Parathyroid adenoma (tissue), 2 donors: ENCODE measurements around the gene NCBP1.

Source experiments
- H2AFZ ChIP-seq: fragments of 300-600 bp; sonication (generic); one replicate; pipeline ENCODE4 v1.7.0; 2017; ENCODE audit warnings: antibody characterized with exemption, mild to moderate bottlenecking
- H3K27ac ChIP-seq: fragments of 300-600 bp; sonication (generic); one replicate; pipeline ENCODE4 v1.7.0; 2017
- H3K27me3 ChIP-seq: fragments of 300-600 bp; sonication (generic); one replicate; pipeline ENCODE4 v1.7.0; 2017; ENCODE audit warnings: low read length; ENCODE audit not compliant: control insufficient read depth, insufficient read depth
- H3K36me3 ChIP-seq: fragments of 300-600 bp; sonication (generic); one replicate; pipeline ENCODE4 v1.7.0; 2017; ENCODE audit warnings: low read length; ENCODE audit not compliant: control insufficient read depth, insufficient read depth
- H3K4me1 ChIP-seq: fragments of 300-600 bp; sonication (generic); one replicate; pipeline ENCODE4 v1.7.0; 2017; ENCODE audit warnings: control low read depth
- H3K4me2 ChIP-seq: fragments of 300-600 bp; sonication (generic); one replicate; pipeline ENCODE4 v1.7.0; 2017; ENCODE audit warnings: low read length
- H3K4me3 ChIP-seq: fragments of 300-600 bp; sonication (generic); one replicate; pipeline ENCODE4 v1.7.0; 2017; ENCODE audit warnings: low read depth, low read length
- H3K79me2 ChIP-seq: fragments of 300-600 bp; sonication (generic); one replicate; pipeline ENCODE4 v1.7.0; 2017; ENCODE audit warnings: control low read depth
- H3K9ac ChIP-seq: fragments of 300-600 bp; sonication (generic); one replicate; pipeline ENCODE4 v1.7.0; 2017; ENCODE audit warnings: mild to moderate bottlenecking
- H3K9me3 ChIP-seq: fragments of 300-600 bp; sonication (generic); one replicate; pipeline ENCODE4 v1.7.0; 2017; ENCODE audit warnings: low read length; ENCODE audit not compliant: control insufficient read depth
- CTCF ChIP-seq: fragments of 300-600 bp; sonication (generic); IDR thresholded peaks from one replicate; pipeline ENCODE4 v1.7.0; 2017; ENCODE audit warnings: antibody characterized with exemption, mild to moderate bottlenecking
- donor health status: primary hyperparathyroidism.

NCBP1 gene

DNA sequence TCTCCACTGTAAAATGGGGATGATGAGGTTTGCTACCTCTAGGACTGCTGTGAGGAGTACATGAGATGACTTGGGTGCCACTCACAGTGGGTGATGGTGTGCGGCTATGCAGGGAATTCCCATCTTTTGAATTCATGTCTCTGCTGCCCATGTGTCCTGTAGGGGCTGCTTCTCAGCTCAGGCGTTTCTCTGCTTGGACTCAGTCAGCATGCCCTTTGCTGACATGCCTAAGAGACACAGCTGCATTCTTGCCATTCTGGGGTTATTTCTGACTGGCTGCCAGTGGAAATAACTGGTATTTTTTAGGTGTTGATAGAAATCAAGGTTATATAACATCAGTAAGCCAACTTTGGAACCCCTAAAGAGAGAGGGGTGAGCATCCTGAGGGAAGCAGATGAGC is 87.8 kb downstream of the NCBP1 start:
- Histone ChIP-seq H3K4me2 (no peak overlapping the region), H2AFZ (no peak overlapping the region), H3K27me3 (no peaks in the 10 kb centered on the region), H3K9me3 (no peaks in the 10 kb centered on the region), H3K4me3 (no peak overlapping the region), H3K27ac (no peak overlapping the region), H3K9ac (no peak overlapping the region), H3K79me2 (no peaks in the 10 kb centered on the region), H3K4me1 (no peaks in the 10 kb centered on the region), H3K36me3 (no peaks in the 10 kb centered on the region)
- TF ChIP-seq CTCF = no peak

DNA sequence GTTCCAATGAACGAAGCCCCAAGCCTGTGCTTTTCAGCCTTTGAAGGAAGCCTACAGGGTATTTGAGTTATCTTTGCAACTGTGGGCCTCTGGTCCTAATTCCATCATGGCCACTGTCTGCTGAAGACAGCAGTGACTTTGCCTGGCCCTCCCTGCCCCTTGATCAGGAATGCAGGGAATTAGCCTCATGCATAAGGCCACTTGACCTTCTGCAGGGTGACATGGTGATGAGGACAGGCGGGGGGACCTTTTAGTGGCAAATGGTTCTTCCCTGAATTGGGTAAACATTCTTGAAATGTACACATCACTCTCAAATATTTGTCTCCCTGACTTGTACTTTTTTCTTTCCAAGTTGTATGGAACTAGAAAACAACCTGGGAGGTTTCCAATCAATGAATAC is 88.7 kb downstream of the NCBP1 start:
- Histone ChIP-seq H3K36me3 (no peaks in the 10 kb centered on the region), H3K79me2 (no peaks in the 10 kb centered on the region), H3K4me1 (no peaks in the 10 kb centered on the region), H3K27ac (no peak overlapping the region), H3K9me3 (no peaks in the 10 kb centered on the region), H3K9ac (no peak overlapping the region), H2AFZ (no peak overlapping the region), H3K4me2 (no peak overlapping the region), H3K27me3 (no peaks in the 10 kb centered on the region), H3K4me3 (no peak overlapping the region)
- TF ChIP-seq CTCF = no peak
